ENCODE results near the gene MYH7. TPM values are rescaled to one million over a fixed set of nuclear protein-coding genes. Genes with fewer than 3 reads are reported as not detected.
"Not testable (repeated sequence)": the region's sequence is repeated elsewhere in the genome, so short reads cannot be mapped to it uniquely, and the experiment has no call there.

The MYH7 gene
- total RNA-seq, 4 donors from 2014 or later: 0.27 TPM; not detected in 3

- no peak for DNase-seq
- no peaks in the 10 kb centered on the region for H3K27me3 ChIP-seq
- no peak overlapping the region for H3K4me3 ChIP-seq (replicated peaks in 1 of 3)
- TF ChIP-seq CTCF (IDR thresholded peaks at IDR 0.05): no peak
- no peak for TF ChIP-seq POLR2A (IDR thresholded peaks at IDR 0.05)
- intact Hi-C loops (cut with DNase I): no loop called here
- H3K36me3 ChIP-seq: no peaks in the 10 kb centered on the region
- H3K27ac ChIP-seq: no peak overlapping the region
- no peaks in the 10 kb centered on the region for H3K4me1 ChIP-seq
- no peaks in the 10 kb centered on the region for H3K9me3 ChIP-seq
- WGBS, 2 donors: 86 to 94% methylated on average over 5 of the region's 5 CpGs
Measured at GRCh38 chr14:23457587-23458445, 22.4 kb upstream of the MYH7 start.

- 90 to 93% methylated on average over 11 of the region's 11 CpGs for WGBS, 2 donors
- intact Hi-C loops (cut with DNase I): not testable (repeated sequence)
Measured at GRCh38 chr14:23456883-23457586, 21.6 kb upstream of the MYH7 start.

DNA sequence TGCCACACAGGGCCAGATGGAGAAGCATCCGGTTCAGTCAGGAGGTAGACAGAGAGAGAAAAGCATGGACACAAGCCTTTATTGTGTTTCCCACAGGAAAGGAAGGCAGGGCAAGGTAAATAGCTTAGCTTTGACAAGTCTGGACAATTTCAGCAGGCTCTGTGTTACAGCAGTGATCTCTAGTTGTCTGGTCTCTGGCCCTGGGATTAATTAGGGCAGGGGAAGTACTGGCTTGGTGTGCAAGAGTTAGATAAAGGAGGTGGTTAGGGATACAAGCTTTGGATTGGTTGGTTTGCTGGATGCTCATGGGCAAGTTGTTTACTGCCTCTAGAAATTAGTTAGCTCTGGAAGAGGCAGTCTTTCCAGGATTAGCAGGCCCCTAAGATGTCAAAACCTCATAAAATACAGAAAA, 19.0 kb upstream of the MYH7 start:
- no peak overlapping the region for H3K4me3 ChIP-seq (replicated peaks in 1 of 3)
- H3K9me3 ChIP-seq: no peaks in the 10 kb centered on the region
- H3K4me1 ChIP-seq: peaks cover 0 to 3% of the 10 kb centered on the region in 2 donors
- TF ChIP-seq CTCF (IDR thresholded peaks at IDR 0.05) (no peak), POLR2A (IDR thresholded peaks at IDR 0.05) (no peak)
- no peak overlapping the region for H3K27ac ChIP-seq
- DNase-seq: no peak
- no peaks in the 10 kb centered on the region for H3K36me3 ChIP-seq
- WGBS, 2 donors: 38 to 56% methylated on average over 1 of the region's 1 CpG
- intact Hi-C loops (cut with DNase I): no loop called here
- no peaks in the 10 kb centered on the region for H3K27me3 ChIP-seq

More at GRCh38 chr14:23456883-23457586, 21.6 kb upstream of the MYH7 start:
- not testable (repeated sequence) for H3K4me3 ChIP-seq (replicated peaks in 1 of 3); H3K4me1 ChIP-seq; H3K36me3 ChIP-seq; H3K27ac ChIP-seq; H3K27me3 ChIP-seq; H3K9me3 ChIP-seq; DNase-seq
- TF ChIP-seq CTCF (IDR thresholded peaks at IDR 0.05): peak in 1 of 6 experiments; percentile 9

DNA sequence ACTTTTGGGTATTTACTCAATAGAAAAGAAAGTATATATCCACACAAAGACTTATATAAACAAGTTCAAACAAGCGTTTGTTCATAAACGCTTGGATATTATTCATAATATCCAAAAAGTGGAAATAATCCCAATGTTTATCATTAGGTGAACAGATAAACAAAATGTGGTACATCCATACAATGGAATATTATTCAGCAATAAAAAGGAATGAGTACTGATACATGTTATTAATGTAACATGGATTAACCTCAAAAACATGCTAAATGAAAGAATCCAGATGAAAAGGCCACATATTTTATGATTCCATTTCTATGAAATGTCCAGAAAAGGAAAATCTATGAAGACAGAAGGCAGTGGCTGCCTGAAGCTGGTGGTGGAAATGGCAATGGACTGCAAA, 16.8 kb upstream of the MYH7 start:
- no peaks in the 10 kb centered on the region for H3K9me3 ChIP-seq
- no peak for TF ChIP-seq CTCF (IDR thresholded peaks at IDR 0.05)
- TF ChIP-seq POLR2A (IDR thresholded peaks at IDR 0.05): no peak
- 91 to 95% methylated on average over 2 of the region's 2 CpGs for WGBS, 2 donors
- no peak overlapping the region for H3K27ac ChIP-seq
- no peaks in the 10 kb centered on the region for H3K27me3 ChIP-seq
- no peak overlapping the region for H3K4me3 ChIP-seq (replicated peaks in 1 of 3)
- H3K36me3 ChIP-seq: no peaks in the 10 kb centered on the region
- no peak for DNase-seq
- peaks cover 11 to 20% of the 10 kb centered on the region in 2 donors for H3K4me1 ChIP-seq
- intact Hi-C loops (cut with DNase I): no loop called here

GRCh38 chr14:23450379-23450778, 14.9 kb upstream of the MYH7 start:
- peaks cover 24 to 28% of the 10 kb centered on the region in 2 donors for H3K4me1 ChIP-seq
- TF ChIP-seq POLR2A (IDR thresholded peaks at IDR 0.05): no peak
- no peaks in the 10 kb centered on the region for H3K36me3 ChIP-seq
- intact Hi-C loops (cut with DNase I): no loop called here
- no peak overlapping the region for H3K27ac ChIP-seq
- no peak overlapping the region for H3K4me3 ChIP-seq (replicated peaks in 1 of 3)
- H3K9me3 ChIP-seq: no peaks in the 10 kb centered on the region
- no peak for DNase-seq
- no peaks in the 10 kb centered on the region for H3K27me3 ChIP-seq
- WGBS, 2 donors: 75 to 85% methylated on average over 2 of the region's 2 CpGs

Measured in thyroid gland (tissue), 4 donors.